ENCODE results near the gene ACSL1. TPM values are rescaled to one million over a fixed set of nuclear protein-coding genes. Genes with fewer than 3 reads are reported as not detected.

Gene ACSL1
- total RNA-seq, 1 experiment from 2014 or later: 3.5 TPM

DNA sequence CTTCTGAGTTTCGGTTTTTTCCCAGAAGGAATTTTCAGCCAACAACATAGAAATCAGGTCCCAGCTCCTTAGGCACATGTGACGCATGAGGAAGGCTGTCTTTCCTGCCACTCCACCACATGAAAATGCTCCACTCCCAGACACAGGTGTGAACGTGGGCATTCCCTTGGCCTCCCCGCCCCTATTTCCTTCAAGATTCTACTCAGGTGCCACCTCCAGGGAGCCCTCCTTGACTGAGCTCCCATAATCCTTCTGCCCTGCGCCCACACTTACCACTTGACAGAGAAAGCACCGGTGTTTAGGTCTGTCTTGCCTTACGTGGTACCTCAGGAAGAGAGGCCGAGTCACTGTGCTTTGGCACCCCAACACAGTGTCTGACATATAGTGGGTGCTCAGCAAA lies 47.4 kb downstream of the ACSL1 start:
- Histone ChIP-seq H2AFZ (ENCODE audit: low read length) (no peak overlapping the region), H3K27ac (ENCODE audit: insufficient read length, low read depth, low read length) (no peak overlapping the region), H3K4me1 (ENCODE audit: insufficient read depth, low read length) (peaks cover 5% of the 10 kb centered on the region; the same call in 1 of the 2 replicates), H2BK5ac (ENCODE audit: insufficient read length, low read length) (no peak overlapping the region), H2BK15ac (ENCODE audit: low read depth, low read length) (no peak overlapping the region), H4K8ac (replicated peaks; ENCODE audit: insufficient read length, low read depth, low read length) (no peak overlapping the region), H3K23ac (ENCODE audit: insufficient read length, low read depth, low read length) (no peak overlapping the region), H3K14ac (ENCODE audit: insufficient read depth, low read length) (no peak overlapping the region), H3K18ac (ENCODE audit: insufficient read length, low read depth, low read length) (no peak overlapping the region), H3K4ac (ENCODE audit: low read depth, low read length) (no peak overlapping the region), H3K9me3 (ENCODE audit: control insufficient read depth, low read depth, low read length) (no peaks in the 10 kb centered on the region), H2BK12ac (ENCODE audit: insufficient read length, low read depth, low read length) (no peak overlapping the region), H4K20me1 (ENCODE audit: control insufficient read depth, insufficient read depth, insufficient read length) (no peaks in the 10 kb centered on the region), H3K56ac (ENCODE audit: insufficient read length, low read depth, low read length) (no peak overlapping the region), H3K9ac (ENCODE audit: extremely low read depth, insufficient read length, low read length) (no peak overlapping the region), H3K4me2 (ENCODE audit: insufficient read depth, insufficient read length, low read length) (no peak overlapping the region), H3K79me1 (ENCODE audit: insufficient read depth, low read depth, low read length, poor library complexity, severe bottlenecking) (no peaks in the 10 kb centered on the region), H2BK20ac (ENCODE audit: low read depth, low read length, poor library complexity, severe bottlenecking) (no peak overlapping the region), H3K79me2 (ENCODE audit: insufficient read depth, low read length) (no peaks in the 10 kb centered on the region), H2AK5ac (ENCODE audit: insufficient read length, low read length) (no peak overlapping the region), H3K27me3 (ENCODE audit: insufficient read depth, low read length) (no peaks in the 10 kb centered on the region), H2BK120ac (ENCODE audit: low read depth, low read length, poor library complexity, severe bottlenecking) (no peak overlapping the region), H4K5ac (ENCODE audit: insufficient read length, low read depth, low read length) (no peak overlapping the region), H3T11ph (ENCODE audit: low read length) (no peak overlapping the region), H3K23me2 (ENCODE audit: insufficient read length, low read depth, low read length, poor library complexity, severe bottlenecking) (no peaks in the 10 kb centered on the region), H4K91ac (ENCODE audit: insufficient read length, low read depth, low read length) (no peak overlapping the region)
- no peak overlapping the region for H3K27ac Mint-ChIP-seq
- no peaks in the 10 kb centered on the region for H3K27me3 Mint-ChIP-seq (ENCODE audit: low read depth)
- no CpG with 5 or more reads among the region's 8 CpGs for WGBS (ENCODE audit: extremely low coverage, insufficient read length, low lambda C conversion rate)
- DNase-seq: no peak
- H3K4me3 Mint-ChIP-seq: no peak overlapping the region
- TF ChIP-seq, protein P1, sequence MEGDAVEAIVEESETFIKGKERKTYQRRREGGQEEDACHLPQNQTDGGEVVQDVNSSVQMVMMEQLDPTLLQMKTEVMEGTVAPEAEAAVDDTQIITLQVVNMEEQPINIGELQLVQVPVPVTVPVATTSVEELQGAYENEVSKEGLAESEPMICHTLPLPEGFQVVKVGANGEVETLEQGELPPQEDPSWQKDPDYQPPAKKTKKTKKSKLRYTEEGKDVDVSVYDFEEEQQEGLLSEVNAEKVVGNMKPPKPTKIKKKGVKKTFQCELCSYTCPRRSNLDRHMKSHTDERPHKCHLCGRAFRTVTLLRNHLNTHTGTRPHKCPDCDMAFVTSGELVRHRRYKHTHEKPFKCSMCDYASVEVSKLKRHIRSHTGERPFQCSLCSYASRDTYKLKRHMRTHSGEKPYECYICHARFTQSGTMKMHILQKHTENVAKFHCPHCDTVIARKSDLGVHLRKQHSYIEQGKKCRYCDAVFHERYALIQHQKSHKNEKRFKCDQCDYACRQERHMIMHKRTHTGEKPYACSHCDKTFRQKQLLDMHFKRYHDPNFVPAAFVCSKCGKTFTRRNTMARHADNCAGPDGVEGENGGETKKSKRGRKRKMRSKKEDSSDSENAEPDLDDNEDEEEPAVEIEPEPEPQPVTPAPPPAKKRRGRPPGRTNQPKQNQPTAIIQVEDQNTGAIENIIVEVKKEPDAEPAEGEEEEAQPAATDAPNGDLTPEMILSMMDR (conservative IDR thresholded peaks at IDR 0.05): no peak
- H3K36me3 Mint-ChIP-seq (ENCODE audit: insufficient read depth in 1 of 3, low read depth in 3 of 3): peaks cover 6 to 8% (median 6%) of the 10 kb centered on the region in 3 experiments; a peak in 6 of 7 replicates
- peaks cover 6% of the 10 kb centered on the region in 2 experiments for H3K9me3 Mint-ChIP-seq
- peaks cover 10 to 11% of the 10 kb centered on the region in 2 experiments for H3K4me1 Mint-ChIP-seq
